OCI-LY1 (cell line): ENCODE results near the gene CASZ1.

ENCODE experiments used
- H2AFZ ChIP-seq: fragments of 200-600 bp; sonication (generic), shearing (Covaris generic); 2 replicates; pipeline ENCODE4 v1.6.0; 2014; ENCODE audit warnings: antibody characterized with exemption, mild to moderate bottlenecking, low read length
- H3F3A ChIP-seq: fragments of 200-600 bp; sonication (generic), shearing (Covaris generic); 2 replicates; pipeline ENCODE4 v1.6.0; 2014; ENCODE audit warnings: mild to moderate bottlenecking, antibody characterized with exemption, low read length, moderate library complexity; ENCODE audit not compliant: insufficient read depth
- H3K27ac ChIP-seq: fragments of 200-600 bp; sonication (generic); 2 replicates; pipeline ENCODE4 v1.5.1; 2014; ENCODE audit warnings: low read length, mixed run types, mild to moderate bottlenecking, low read depth; ENCODE audit not compliant: poor library complexity, severe bottlenecking
- H3K27me3 ChIP-seq: fragments of 200-600 bp; sonication (generic); 2 replicates; pipeline ENCODE4 v1.6.0; 2014; ENCODE audit warnings: antibody characterized with exemption, mild to moderate bottlenecking, low read length, moderate library complexity; ENCODE audit not compliant: insufficient read depth
- H3K36me3 ChIP-seq: fragments of 200-600 bp; sonication (generic); 2 replicates; pipeline ENCODE4 v1.6.1; 2014; ENCODE audit warnings: mild to moderate bottlenecking, antibody characterized with exemption, low read length, moderate library complexity, mixed read lengths; ENCODE audit not compliant: insufficient read depth
- H3K4me1 ChIP-seq: fragments of 200-600 bp; sonication (generic); 2 replicates; pipeline ENCODE4 v1.5.1; 2014; ENCODE audit warnings: mild to moderate bottlenecking, low read length, moderate library complexity; ENCODE audit not compliant: insufficient read depth, severe bottlenecking
- H3K4me2 ChIP-seq: fragments of 200-600 bp; sonication (generic), shearing (Covaris generic); 2 replicates; pipeline ENCODE4 v1.6.1; 2014; ENCODE audit warnings: low read length
- H3K4me3 ChIP-seq: fragments of 200-600 bp; sonication (generic); 2 replicates; pipeline ENCODE4 v1.5.1; 2014; ENCODE audit warnings: low read length, low read depth, mild to moderate bottlenecking, mixed read lengths; ENCODE audit not compliant: poor library complexity, severe bottlenecking
- H3K79me2 ChIP-seq: fragments of 200-600 bp; shearing (Covaris generic); 2 replicates; pipeline ENCODE4 v1.6.1; 2016; ENCODE audit warnings: mixed run types, low read length, mixed read lengths; ENCODE audit not compliant: insufficient read depth
- H3K9ac ChIP-seq: fragments of 200-600 bp; sonication (generic), shearing (Covaris generic); 2 replicates; pipeline ENCODE4 v1.6.1; 2014; ENCODE audit warnings: mild to moderate bottlenecking, low read length, mixed read lengths
- H3K9me2 ChIP-seq: fragments of 200-600 bp; sonication (generic), shearing (Covaris generic); 2 replicates; pipeline ENCODE4 v1.6.1; 2014; ENCODE audit warnings: low read depth, mild to moderate bottlenecking, low read length, mixed read lengths
- H3K9me3 ChIP-seq: fragments of 200-600 bp; shearing (Covaris generic); 2 replicates; pipeline ENCODE4 v1.6.1; 2014; ENCODE audit warnings: low read length, mixed read lengths
- H4K20me1 ChIP-seq: fragments of 200-600 bp; sonication (generic), shearing (Covaris generic); 2 replicates; pipeline ENCODE4 v1.6.0; 2016; ENCODE audit warnings: mild to moderate bottlenecking, low read length; ENCODE audit not compliant: insufficient read depth
- EZH2 ChIP-seq: fragments of 200-600 bp; sonication (generic), shearing (Covaris generic); IDR thresholded peaks from 2 replicates; pipeline ENCODE4 v1.8.0; 2017; ENCODE audit warnings: borderline replicate concordance, mixed run types, mild to moderate bottlenecking, antibody characterized with exemption, low read length, moderate library complexity, mixed read lengths
- TF ChIP-seq, protein P1 (sequence below): fragments of 200-600 bp; sonication (generic), shearing (Covaris generic); IDR thresholded peaks from 2 replicates; pipeline ENCODE4 v1.5.1; 2017; ENCODE audit warnings: mild to moderate bottlenecking, antibody characterized with exemption, low read length, moderate library complexity, mixed read lengths

CASZ1 gene

DNA sequence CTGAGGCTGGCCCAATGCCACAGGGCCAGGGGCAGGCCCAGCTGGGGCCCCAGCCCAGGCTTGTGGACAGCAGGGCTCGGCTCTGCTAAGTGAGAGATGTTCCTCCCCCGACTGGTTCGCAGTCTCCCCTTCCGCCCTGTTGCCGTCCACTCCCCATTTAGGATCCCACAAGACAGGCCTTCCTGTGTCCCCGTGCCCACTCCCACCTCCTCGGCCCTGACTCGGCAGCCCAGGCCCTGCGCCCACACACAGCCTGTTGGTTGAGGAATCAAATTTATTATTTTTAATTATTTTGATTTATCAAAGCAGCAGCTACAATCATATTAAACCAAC lies 78.4 kb downstream of the CASZ1 start:
- Histone ChIP-seq H3K9me3 (no peaks in the 10 kb centered on the region), H3K4me2 (no peak overlapping the region), H3K27me3 (peaks cover 4% of the 10 kb centered on the region; the same call in 1 of the 2 replicates), H3K27ac (no peak overlapping the region), H3K79me2 (no peaks in the 10 kb centered on the region), H4K20me1 (no peaks in the 10 kb centered on the region), H3F3A (no peaks in the 10 kb centered on the region), H3K9me2 (no peaks in the 10 kb centered on the region), H3K9ac (no peak overlapping the region), H3K36me3 (no peaks in the 10 kb centered on the region), H3K4me3 (no peak overlapping the region), H3K4me1 (no peaks in the 10 kb centered on the region), H2AFZ (no peak overlapping the region)
- TF ChIP-seq EZH2 = no peak
- TF ChIP-seq, protein P1, sequence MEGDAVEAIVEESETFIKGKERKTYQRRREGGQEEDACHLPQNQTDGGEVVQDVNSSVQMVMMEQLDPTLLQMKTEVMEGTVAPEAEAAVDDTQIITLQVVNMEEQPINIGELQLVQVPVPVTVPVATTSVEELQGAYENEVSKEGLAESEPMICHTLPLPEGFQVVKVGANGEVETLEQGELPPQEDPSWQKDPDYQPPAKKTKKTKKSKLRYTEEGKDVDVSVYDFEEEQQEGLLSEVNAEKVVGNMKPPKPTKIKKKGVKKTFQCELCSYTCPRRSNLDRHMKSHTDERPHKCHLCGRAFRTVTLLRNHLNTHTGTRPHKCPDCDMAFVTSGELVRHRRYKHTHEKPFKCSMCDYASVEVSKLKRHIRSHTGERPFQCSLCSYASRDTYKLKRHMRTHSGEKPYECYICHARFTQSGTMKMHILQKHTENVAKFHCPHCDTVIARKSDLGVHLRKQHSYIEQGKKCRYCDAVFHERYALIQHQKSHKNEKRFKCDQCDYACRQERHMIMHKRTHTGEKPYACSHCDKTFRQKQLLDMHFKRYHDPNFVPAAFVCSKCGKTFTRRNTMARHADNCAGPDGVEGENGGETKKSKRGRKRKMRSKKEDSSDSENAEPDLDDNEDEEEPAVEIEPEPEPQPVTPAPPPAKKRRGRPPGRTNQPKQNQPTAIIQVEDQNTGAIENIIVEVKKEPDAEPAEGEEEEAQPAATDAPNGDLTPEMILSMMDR = no peak

DNA sequence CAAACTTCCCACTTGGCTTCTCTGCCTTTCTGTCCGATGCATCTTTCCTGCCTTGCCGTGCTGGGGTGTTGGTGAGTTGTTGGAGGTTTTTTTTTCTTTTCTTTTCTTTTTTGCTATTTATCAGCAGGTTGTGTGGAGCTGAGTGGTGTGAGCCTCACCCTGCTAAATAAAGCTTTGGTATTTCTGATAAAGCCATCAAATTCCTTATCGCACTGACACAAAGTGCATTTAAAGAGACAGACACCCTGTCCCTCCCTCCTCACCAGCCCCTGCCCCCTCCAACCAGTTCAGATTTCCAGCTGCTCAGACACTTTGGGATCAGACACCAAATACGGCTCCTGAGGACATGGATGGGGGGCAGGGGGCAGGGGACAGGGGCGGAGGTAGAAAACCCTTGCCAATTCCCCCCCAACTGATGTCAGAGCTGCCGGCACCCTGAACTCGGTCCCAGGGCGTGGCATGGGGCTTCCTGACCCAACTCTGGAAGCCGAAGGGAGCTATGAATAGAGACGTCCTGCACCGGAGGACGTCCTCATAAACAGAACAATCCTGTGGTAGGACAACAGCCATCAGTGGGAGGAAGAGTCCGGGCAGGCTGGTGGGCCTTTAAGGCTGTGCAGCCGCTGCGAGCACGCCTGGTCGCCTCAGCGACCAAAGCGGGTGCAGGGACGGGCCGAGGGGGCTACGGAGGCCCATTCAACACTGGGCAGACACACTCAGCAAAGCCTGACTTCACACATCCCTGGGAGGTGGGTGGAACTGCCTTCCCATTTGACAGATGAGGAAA lies 79.0 kb downstream of the CASZ1 start:
- Histone ChIP-seq H3K9me3 (no peaks in the 10 kb centered on the region), H3K9me2 (no peaks in the 10 kb centered on the region), H3K4me2 (no peak overlapping the region), H3K36me3 (no peaks in the 10 kb centered on the region), H3K27me3 (peaks cover 4% of the 10 kb centered on the region; the same call in 1 of the 2 replicates), H3K9ac (no peak overlapping the region), H4K20me1 (no peaks in the 10 kb centered on the region), H2AFZ (no peak overlapping the region), H3F3A (no peaks in the 10 kb centered on the region), H3K4me1 (no peaks in the 10 kb centered on the region), H3K27ac (no peak overlapping the region), H3K4me3 (no peak overlapping the region), H3K79me2 (no peaks in the 10 kb centered on the region)
- TF ChIP-seq EZH2 = no peak
- TF ChIP-seq, protein P1 = no peak

DNA sequence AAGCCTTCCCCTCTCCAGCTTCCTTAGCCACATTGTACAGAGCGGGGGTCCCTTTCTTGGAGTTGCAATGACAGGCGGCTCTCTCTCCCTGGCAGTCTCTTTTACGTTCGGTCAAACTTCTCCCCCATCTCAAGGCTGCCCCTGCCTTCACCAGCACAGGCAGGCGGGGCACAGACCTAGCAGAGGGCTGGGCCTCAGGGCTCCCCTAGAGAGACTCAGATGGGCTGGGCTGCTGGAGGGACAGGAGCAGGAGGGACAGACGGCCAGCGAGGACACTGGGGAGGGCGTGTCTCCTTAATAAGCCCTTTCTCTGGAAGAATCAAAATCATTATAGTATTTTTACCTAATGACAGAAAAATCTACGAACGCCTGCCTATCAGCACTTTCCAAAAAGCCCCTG lies 79.6 kb downstream of the CASZ1 start:
- Histone ChIP-seq H3K4me3 (no peak overlapping the region), H3K9me2 (no peaks in the 10 kb centered on the region), H3K4me2 (no peak overlapping the region), H3K4me1 (no peaks in the 10 kb centered on the region), H2AFZ (no peak overlapping the region), H3K9me3 (no peaks in the 10 kb centered on the region), H4K20me1 (no peaks in the 10 kb centered on the region), H3K79me2 (no peaks in the 10 kb centered on the region), H3F3A (no peaks in the 10 kb centered on the region), H3K27me3 (peaks cover 4% of the 10 kb centered on the region; the same call in 1 of the 2 replicates), H3K36me3 (no peaks in the 10 kb centered on the region), H3K9ac (no peak overlapping the region), H3K27ac (no peak overlapping the region)
- no peak for TF ChIP-seq EZH2
- TF ChIP-seq, protein P1 = no peak
